GM19035 (cell line): Measurements from ENCODE around the gene KDELR1.
"Not testable (repeated sequence)": the region's sequence is repeated elsewhere in the genome, so short reads cannot be mapped to it uniquely, and the experiment has no call there.

ENCODE experiments used
- ATAC-seq: cut with Tn5 transposase; IDR thresholded peaks from one replicate; pipeline ENCODE4 v1.9.1; 2021; ENCODE audit not compliant: unreplicated experiment

Gene KDELR1

DNA sequence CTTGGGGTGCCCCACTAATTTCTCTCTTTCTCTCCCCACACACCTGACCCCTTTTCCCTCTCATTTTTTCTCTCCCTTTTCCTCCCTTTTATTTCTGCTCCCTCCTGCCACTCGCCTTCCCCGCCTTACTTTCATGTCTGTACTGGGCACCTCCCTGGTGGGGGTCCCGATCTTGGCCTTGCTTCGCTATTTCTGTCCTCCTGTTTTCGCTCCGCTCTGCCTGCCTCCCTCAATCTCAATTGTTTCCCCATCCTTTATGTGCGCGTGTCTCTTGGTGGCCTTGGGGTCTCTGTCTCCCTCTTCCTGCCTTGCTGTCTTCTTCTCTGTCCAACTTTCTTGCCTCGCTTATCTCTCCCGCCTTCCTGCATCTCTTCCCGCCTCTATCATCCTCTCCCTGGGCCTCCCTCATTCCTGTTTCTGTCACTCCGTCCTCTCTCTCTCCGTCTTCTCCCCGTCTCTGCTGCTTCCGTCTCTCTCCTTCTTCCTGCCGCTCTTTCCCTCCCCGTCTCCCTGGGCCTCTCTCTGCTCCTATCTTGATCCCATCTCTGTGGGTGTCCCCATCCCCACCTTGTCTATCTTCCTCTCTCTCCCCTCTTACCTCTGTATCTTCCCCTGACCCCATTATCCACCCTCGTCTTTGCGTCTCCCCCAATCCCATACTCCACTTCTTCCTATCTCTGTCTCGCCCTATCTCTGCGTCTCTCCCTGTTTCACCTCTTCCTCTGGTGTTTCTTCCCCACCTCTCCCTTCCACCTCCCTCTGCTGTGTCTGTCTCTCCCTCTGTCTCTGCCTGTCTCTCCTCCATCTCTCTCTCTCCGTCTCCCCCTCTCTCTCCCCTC lies 6.1 kb upstream of the KDELR1 start:
- ATAC-seq, result no peak

DNA sequence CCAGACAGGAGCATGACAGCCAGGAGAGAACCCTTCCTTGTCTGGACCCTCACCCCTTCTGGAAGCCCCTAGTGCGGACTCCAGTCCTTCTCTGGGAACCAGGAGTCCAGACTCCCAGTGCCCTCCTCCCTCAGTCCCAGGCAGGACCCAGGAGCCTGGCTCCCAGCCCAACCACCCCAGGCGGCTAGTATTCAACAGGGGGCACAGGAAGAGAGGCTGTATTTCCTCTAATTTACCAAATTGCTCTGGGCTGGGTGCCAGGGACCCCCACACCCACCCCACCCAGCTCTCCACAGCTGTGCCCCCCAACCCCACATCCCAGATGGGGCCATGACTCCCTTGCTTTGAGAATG lies 5.4 kb upstream of the KDELR1 start:
- ATAC-seq, result no peak

DNA sequence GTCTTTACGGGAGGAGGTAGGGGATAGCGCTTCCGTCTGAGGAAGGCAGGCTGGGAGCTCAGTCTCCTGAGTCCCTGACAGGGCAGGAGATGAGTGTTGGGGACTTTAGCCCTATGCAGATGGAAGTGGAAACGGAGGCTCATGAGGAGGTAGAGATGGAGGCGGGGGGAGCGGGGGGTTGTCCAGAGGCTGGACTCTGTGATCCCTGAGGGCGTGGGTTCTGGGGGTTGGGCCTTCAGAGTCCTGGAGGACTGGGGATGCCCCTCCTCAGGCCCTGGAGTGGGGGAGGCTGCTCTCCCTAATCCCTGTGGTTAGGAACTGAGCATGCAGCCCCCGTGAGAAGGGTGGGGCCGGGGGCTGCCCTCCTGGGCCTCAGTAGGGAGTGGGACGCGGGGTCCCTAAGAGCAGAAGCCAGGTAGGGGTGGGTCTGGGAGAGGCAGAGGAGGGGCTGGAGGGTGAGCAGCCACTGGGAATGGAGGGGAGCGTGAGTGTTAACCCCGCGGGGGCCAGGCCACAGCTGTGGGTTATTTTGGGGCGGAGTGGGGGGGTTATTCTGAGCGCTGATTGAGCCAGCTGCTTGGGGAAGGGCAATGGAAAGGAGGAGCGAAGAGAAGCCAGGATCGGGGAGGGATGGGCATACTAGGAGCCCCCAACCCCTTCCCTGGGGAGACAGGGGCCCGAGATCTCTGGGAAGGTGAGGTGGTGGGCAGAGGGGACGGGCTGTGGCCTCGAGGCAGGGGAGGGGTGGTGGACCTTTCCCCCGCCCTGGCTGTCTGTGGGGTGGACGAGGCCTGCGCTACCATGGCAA lies 4.9 kb upstream of the KDELR1 start:
- no peak for ATAC-seq

DNA sequence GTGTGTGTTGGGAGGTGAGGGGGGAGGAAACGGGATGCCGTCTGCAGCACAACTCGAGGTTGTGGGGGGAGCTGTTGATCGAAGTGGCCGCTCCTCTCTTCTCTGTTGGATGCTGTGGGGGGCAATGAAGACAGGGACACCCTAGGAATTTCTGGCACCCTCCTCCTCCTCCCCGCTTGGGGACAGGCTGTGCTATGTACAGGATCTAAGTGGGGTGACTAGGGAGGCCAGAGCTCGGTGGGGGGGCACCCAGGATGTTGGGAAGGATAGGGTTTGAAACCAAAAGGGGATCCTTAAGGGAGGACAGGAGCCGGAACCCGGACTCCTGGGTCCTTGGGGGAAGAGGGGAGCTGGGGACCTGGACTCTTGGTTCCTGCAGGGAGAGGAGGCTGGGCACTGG lies 4.1 kb upstream of the KDELR1 start:
- no peak for ATAC-seq

DNA sequence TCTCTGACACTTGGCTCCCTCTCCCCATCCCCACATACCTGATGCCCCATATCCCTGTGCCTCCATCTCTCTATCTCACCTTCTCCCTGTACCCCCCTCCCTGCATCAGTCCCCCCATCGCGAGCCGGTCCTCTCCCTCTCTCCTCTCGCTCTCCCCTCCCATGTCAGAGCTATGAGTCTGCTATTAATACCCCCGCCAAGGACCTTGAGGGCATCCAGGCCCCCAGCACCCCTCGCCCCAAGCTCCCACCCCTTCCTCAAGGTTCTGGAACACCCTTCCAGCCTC lies 3.8 kb upstream of the KDELR1 start:
- no peak for ATAC-seq

DNA sequence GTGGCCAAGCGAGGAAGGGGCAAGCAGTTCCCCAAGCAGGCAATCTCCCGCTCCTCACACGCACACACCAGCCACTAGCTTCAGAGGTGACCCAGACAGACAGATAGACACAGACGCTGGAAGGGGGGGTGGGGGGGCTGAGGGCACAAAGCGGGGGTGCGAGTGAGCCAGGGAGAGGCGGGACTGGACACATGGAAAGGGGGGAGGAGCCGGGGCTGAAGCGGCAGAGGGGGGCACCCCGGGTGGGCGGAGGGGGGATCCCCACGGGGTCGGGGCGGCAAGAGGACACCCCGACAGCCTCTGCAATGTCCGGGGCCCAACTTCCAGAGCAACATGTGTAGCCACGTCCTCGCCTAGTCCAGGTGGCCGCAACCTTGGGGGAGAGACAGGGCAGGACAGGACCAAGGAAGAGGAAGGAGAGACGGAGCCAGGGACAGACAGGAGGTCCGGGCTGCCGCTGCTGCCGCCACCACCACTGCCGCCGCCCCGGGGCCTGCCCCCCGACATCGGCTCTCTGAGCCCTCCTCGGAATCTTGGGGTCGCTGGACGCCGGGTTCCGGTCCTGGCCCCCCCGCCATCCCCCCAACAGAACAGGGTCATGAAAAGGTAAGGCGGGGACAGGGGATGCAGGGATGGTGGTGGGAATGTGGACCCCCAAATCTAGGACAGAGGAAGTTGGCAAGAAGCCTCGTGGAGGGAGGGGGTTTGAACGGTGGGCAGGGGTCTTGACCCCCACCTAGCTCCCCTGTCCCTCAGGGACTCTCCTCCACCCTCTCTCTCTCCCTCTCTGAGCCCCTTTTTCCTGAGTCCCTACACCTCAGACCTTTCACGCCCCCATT lies 3.2 kb upstream of the KDELR1 start:
- ATAC-seq, result no peak

DNA sequence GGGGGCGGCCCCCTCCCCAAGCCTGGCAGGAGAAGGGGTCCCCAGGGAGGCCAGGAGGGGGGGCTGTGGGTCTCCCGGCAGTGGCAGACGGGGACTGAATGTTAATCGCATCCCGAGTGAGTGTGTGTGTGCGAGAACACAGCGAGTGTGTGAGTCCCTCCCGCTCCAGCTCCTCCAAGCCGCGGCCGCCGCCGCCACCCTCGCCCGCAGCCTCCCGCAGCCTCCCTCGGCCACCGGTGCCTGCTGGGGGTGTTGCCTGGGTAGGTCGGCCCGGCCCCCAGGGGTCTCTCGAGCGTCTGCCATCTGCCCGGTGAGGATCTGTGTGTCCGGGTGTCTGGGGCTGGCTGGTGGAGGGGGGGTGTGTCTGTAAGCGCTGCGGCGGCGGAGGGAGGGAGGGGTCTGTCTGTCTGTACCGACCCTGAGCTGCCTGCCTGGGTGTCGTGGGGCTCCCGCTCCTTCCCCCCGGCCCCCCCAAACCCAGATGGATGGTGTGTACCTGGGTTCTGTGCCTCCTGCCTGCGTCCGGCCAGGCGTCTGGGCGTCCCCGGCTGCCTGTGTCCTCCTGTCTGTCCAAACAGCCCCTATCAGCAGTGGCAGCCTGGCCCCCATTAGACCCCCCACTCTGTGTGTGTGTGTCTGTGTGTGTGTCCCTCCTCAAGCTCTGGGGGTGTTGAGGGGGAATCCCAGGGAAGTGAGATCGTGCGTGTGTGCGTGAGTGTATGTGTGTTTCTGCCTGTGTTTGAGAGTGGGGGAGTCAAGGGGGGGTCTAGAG lies 2.4 kb upstream of the KDELR1 start, which contains the start of gene GRIN2D:
Gene GRIN2D (plus strand): TSS at position 110 of the 772 bp plus-strand sequence. CDS start 4,725 bp downstream, outside the sequence.
- ATAC-seq, result no peak

DNA sequence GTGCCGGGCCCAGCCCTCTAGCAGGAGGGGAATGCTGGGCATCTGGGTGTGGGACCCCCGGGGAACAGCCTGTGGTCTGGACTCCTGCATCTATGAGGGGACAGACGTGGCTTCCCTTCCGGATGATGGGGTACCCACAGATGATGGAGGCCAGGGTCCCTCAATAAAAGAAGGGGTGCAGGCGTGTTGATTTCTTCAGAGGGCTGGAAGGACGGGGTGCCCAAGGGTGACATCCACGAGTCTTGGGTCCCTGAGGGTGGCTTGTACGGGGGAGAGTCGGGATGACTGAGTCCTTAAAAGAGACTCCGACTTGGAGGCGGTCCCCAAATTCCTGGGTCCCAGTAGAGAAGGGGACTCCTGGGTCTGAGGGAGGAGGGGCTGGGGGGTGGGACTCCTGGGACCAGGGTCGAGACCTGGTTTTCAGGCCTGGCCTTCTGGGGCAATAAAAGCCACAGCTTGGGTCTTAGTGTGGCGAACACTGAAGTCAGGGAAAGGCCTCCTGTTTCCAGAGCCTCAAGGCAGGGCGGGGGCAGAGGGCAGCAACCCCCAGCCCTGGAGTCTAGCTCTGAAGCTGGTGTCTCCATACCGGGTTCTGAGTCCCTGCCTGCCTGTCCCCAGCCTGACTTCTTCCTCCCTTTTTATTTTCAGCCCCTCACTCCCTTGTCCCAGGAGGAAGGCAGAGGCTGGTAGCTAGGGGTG lies 1.7 kb upstream of the KDELR1 start:
- no peak for ATAC-seq

DNA sequence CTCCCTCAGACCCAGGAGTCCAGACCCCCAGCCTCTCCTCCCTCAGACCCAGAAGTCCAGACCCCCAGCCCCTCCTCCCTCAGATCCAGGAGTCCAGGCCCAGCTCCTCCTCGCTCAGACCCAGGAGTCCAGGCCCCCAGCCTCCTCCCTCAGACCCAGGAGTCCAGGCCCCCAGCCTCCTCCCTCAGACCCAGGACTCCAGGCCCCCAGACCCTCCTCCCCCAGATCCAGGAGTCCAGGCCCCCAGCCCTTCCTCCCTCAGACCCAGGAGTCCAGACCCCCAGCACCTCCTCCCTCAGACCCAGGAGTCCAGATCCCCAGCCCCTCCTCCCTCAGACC lies 624 bp upstream of the KDELR1 start:
- not testable (repeated sequence) for ATAC-seq

DNA sequence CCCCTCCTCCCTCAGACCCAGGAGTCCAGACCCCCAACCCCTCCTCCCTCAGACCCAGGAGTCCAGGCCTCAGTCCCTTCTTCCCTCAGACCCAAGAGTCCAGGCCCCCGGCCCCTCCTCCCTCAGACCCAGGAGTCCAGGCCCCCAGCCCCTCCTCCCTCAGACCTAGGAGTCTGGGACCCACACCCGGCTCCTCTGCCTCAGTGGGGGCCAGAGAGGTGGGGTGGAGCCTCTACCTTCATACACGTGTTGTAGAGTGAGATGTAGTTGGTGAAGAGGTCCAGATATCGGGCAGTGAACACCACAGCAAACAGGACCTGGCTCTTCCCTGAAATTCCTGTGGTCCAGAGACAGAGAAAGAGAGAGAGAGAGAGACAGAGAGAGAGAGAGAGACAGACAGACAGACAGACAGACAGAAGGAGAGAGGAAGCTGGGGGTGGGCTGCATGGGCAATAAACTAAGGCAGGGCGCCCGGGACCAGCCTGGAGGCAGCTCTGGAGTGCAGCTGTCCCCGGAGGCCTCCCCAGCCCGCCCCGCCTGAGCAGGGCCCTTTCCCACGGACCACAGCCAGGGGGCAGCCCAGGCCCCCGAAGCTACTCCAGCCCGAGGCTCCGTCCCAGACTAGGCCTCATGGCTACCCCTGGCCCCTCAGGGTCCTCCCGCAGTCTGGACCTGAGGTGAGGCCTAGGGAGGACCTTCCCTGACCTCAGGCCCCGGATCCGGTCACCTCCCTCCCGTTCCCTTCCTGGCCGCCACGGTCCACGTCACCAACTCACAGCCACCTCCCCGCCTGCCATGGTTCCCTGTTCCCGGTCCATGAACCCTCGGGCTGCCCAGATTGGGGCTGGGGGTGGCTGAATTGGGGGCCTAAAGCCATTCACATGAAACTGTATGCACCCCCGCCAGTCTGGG lies 907 bp downstream of the KDELR1 start:
- no peak for ATAC-seq

DNA sequence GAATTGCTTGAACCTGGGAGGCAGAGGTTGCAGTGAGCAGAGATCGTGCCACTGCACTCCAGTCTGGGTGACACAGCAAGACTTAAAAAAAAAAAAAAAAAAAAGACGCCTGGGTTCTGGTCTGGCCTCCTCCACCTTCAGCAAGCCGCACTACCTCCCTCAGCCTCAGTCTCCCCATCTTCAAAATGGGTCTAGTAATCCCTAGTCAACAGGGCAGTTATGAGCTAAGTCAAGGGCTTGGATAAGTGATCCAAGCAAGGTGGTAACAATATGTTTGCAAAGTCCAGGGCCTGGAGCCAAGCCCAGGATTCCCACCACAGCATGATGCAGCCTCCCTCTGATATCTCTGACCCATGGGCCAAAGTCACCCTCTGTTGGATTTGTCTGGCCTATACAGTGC lies 4.4 kb downstream of the KDELR1 start:
- ATAC-seq, result no peak

DNA sequence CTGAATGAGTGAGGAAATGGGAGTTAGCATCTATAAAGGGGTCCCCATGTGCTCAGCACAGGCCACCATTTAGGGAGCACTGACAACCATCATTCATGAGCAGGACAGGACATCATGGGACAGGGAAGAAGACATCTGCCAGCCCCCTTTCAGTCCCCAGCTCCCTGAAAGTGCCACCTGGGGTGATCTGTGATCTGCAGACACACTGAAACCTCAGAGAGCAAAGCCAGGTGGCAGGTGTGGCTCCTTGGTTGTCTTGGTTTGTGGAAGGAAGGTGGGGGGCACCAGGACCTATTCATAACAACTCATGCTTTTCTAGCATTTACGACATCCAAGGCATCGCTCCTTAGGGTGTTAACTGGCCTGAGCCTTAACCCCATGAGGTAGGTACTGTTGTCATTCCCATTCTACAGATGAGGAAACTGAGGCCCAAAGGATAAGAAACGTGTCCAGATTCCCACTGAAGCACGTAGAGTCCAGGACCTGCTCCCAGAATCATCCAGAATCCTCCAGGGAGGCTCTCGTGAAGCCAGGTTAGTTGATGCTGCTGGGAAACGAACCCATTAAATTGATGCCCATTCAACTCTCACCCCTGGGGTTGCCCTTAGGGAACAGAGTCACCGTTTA lies 5.8 kb downstream of the KDELR1 start:
- no peak for ATAC-seq

DNA sequence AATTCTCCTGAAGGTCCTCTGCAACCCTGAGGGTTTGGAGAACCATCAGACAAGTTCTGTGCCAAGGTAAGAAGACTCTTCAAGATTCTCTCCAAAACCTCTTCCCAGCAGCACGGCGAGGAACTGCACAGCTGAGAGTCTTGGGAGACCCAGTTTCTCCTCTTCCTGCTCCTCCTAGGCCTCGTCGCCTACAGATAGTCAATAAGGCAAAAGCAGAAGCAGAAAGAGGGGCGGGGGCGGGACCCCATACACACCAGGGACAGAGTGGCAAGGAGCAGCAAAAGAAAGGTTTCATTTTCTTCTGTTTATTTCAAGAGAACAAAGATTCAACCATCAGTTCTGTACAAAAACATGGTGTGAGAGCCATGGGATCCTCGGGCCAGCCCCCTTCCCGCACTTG lies 9.1 kb downstream of the KDELR1 start:
- no peak for ATAC-seq

DNA sequence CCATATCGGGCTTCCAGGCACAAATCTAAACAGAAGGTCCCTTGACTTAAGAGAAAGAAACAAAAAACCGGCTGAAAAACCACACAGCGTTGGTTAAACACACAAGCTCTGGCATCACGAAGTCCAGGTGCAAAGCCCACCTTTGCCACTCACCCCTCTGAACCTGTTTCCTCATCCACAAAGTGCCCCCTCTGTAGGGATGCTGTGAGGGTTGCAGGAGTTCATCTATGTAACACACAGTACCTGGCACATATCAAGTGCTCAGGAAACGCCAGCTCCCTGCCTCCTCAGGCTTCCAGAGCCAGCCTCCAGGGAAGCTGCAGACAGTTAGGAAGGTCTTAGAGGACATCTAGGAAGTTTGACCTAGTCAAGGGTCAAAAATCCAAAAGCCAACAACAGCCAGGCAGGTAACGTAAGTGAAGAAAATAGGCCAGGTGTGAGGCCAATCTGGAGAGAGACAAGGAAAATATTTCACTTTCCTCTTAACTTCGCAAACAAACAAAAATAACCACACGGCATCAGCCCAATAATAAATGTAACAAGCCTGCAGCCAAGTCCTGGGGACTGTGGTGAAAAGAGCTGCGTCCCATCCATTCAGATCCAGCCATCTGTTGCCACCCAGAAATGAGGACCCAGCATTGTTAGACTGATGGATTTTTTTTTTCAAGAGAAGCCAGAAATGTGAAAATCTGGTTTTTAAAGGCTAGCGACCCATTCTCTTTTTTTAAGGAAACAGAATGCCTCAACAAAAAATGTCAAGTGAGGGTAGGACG lies 10.0 kb downstream of the KDELR1 start:
- ATAC-seq, result no peak

DNA sequence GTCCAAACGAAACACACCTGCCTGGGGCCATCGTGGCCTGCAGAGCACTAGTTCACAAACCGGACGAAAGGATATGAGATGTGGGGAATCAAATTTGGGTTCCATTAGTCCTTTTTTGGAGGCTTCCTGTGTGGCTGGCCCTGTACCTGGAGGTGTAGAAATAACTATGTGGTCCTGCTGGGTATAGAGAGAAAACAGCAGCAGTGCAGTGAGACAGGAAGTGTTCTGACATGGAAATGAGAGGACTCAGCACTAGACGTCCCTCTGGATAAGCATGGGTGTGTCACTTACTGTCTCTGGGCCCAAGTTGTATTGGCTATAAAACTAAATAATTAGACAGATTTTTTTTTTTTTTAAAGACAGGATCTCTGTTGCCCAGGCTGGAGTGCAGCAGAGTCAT lies 12.3 kb downstream of the KDELR1 start:
- no peak for ATAC-seq

DNA sequence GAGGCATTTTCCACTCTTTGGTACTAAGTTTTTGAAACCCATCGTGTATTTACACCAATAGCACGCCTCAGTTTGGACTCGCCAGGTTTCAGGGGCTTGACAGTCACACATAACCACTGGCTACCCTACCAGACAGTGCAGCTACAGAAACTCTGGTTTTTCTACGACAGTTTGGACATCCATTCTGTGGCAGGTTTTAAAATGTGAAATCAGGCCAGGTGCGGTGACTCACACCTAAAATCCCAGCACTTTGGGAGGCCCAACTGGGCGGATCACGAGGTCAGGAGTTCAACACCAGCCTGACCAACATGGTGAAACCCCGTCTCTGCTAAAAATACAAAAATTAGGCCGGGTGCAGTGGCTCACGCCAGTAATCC lies 13.2 kb downstream of the KDELR1 start:
- no peak for ATAC-seq

DNA sequence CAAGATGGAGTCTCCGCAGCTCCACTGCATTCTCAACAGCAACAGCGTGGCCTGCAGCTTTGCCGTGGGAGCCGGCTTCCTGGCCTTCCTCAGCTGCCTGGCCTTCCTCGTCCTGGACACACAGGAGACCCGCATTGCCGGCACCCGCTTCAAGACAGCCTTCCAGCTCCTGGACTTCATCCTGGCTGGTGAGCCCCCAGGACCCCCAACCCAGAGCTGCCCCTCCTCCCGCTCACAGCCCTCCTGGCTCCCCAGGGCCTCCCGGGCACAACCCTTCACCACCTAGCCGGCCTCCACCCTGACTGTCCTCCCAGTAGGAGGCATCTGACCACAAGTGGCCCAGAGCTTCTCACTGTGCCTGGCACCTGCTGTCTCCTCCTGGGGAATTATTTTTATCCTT lies 17.8 kb downstream of the KDELR1 start:
- no peak for ATAC-seq

DNA sequence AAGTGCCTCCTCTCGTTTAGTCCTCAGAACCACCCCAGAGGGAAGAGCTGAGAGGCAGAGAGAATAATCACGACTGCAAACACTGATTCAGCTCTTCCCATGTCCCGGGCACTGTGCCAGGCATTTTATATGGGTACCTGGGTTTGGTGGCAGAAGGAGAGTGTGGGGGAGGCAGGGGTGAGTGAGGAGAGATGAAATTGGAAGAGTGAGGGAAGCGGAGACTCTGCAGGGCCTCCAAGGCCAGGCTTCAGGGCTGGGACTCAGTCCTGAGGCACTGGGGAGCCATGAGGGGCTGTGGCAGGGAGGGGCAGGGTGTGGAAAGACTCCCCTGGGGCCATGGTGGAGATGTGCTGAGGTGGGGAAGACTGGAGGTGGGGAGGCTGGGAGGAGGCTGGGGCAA lies 18.4 kb downstream of the KDELR1 start:
- no peak for ATAC-seq
